ENCODE measurements around the gene UEVLD.

DNA sequence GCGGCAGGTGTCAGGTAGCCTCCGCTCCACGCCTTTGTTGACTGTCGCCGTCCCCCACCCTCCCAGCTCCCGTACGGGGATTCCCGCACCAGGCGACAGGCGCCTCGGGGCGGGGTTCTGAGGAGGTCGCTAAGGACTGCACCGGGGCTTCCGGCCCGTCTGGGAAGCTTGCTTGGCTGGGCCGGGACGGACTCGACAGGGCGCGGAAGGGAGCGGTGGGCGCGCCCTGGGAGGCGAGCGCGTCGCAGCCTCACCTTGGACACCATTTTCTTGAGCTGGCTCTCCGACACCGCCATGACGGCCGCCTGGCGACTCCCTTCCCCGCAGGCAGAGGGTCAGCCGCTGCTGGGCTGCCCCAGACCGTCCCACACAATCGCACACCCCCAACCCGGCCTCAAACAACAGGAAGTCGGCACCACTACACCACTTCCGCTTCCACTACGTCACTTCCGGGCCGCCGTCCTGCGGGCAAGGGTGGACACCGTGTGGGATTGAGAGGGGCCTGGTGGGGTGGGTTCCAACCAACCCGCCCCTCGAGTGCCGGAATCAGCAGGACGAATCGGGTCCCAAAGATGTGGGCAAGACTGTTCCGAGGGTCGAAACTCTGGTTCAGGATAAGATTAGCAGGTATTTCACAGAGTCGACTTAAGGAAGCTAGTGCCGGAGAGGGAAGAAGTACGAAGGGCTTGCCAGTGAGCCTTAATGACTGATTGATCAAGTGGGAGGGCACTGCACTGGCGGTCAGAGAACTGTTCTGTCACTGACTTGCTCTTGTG is 61.8 kb downstream of the UEVLD start, which contains the start of gene TSG101:
- TF ChIP-seq, protein P1, sequence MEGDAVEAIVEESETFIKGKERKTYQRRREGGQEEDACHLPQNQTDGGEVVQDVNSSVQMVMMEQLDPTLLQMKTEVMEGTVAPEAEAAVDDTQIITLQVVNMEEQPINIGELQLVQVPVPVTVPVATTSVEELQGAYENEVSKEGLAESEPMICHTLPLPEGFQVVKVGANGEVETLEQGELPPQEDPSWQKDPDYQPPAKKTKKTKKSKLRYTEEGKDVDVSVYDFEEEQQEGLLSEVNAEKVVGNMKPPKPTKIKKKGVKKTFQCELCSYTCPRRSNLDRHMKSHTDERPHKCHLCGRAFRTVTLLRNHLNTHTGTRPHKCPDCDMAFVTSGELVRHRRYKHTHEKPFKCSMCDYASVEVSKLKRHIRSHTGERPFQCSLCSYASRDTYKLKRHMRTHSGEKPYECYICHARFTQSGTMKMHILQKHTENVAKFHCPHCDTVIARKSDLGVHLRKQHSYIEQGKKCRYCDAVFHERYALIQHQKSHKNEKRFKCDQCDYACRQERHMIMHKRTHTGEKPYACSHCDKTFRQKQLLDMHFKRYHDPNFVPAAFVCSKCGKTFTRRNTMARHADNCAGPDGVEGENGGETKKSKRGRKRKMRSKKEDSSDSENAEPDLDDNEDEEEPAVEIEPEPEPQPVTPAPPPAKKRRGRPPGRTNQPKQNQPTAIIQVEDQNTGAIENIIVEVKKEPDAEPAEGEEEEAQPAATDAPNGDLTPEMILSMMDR (IDR thresholded peaks at IDR 0.05) = no peak
- TF ChIP-seq POLR2AphosphoS5 (IDR thresholded peaks at IDR 0.05) (peak; percentile 97 to 99), EP300 (IDR thresholded peaks at IDR 0.05) (peak in 3 of 4 donors; percentile 29 to 71 (median 59))
